CD14-positive monocyte (primary cell): ENCODE data around the gene INO80. TPM values are rescaled to one million over a fixed set of nuclear protein-coding genes. Genes with fewer than 3 reads are reported as not detected.

ENCODE experiments used
- DNase-seq, 3 donors: peaks; one replicate each; pipeline ENCODE4 v3.0.0-alpha.2; 2011 to 2022
- H2AFZ ChIP-seq: 2 replicates; pipeline ENCODE4 v1.6.0; 2012; ENCODE audit warnings: mild to moderate bottlenecking, low read depth, low read length, inconsistent platforms; ENCODE audit not compliant: insufficient read depth, poor library complexity, severe bottlenecking
- H3K27ac ChIP-seq, 2 donors: 1 replicate in 1 of 2; 2 replicates in 1 of 2; pipeline ENCODE4 v1.5.1; 2012 to 2013; ENCODE audit warnings: low read length in 2 of 2, control low read depth in 1 of 2, inconsistent platforms in 1 of 2, low read depth in 1 of 2, mild to moderate bottlenecking in 1 of 2
- H3K27me3 ChIP-seq, 2 donors: one replicate each; pipeline versions ENCODE4 v1.6.0 to v1.6.1; 2011 to 2013; ENCODE audit warnings: low read length in 2 of 2; ENCODE audit not compliant: control insufficient read depth in 2 of 2, insufficient read depth in 2 of 2
- H3K36me3 ChIP-seq, 2 donors: replicated peaks in 1 of 2; 1 replicate in 1 of 2; 2 replicates in 1 of 2; pipeline versions ENCODE4 v1.5.1 to v1.6.1; 2012 to 2013; ENCODE audit warnings: low read length in 2 of 2, control low read depth in 1 of 2, inconsistent platforms in 1 of 2, mild to moderate bottlenecking in 1 of 2; ENCODE audit not compliant: insufficient read depth in 2 of 2, control insufficient read depth in 1 of 2
- H3K4me1 ChIP-seq, 2 donors: 1 replicate in 1 of 2; 2 replicates in 1 of 2; pipeline versions ENCODE4 v1.5.1 to v1.6.1; 2012 to 2013; ENCODE audit warnings: low read length in 2 of 2, control low read depth in 1 of 2, inconsistent platforms in 1 of 2, mild to moderate bottlenecking in 1 of 2, moderate library complexity in 1 of 2; ENCODE audit not compliant: insufficient read depth in 2 of 2, control insufficient read depth in 1 of 2
- H3K4me2 ChIP-seq: replicated peaks from 2 replicates; pipeline ENCODE3; 2012; ENCODE audit warnings: low read length, moderate library complexity, mild to moderate bottlenecking; ENCODE audit not compliant: poor library complexity, severe bottlenecking; ENCODE audit errors: extremely low read depth
- H3K4me3 ChIP-seq, 3 experiments: fragments of 200-600 bp in 1 of 3; sonication (generic) in 1 of 3; replicated peaks in 1 of 3; 1 replicate in 2 of 3; 2 replicates in 1 of 3; pipeline ENCODE4 v1.5.1; 2011 to 2013; ENCODE audit warnings: low read length in 3 of 3, mild to moderate bottlenecking in 3 of 3, control low read depth in 2 of 3, low read depth in 2 of 3, inconsistent platforms in 1 of 3, moderate library complexity in 1 of 3
- H3K79me2 ChIP-seq: 2 replicates; pipeline ENCODE4 v1.6.0; 2012; ENCODE audit warnings: mild to moderate bottlenecking, control low read depth, inconsistent platforms, low read length, moderate library complexity; ENCODE audit not compliant: insufficient read depth
- H3K9ac ChIP-seq: 2 replicates; pipeline ENCODE4 v1.6.0; 2017; ENCODE audit warnings: low read length, mild to moderate bottlenecking; ENCODE audit not compliant: insufficient read depth, poor library complexity, severe bottlenecking
- H3K9me3 ChIP-seq, 2 donors: replicated peaks in 1 of 2; 1 replicate in 1 of 2; 2 replicates in 1 of 2; pipeline versions ENCODE4 v1.5.1 to v1.6.1; 2012 to 2013; ENCODE audit warnings: low read length in 2 of 2, control low read depth in 1 of 2; ENCODE audit not compliant: control insufficient read depth in 1 of 2, insufficient read depth in 1 of 2
- H4K20me1 ChIP-seq: 2 replicates; pipeline ENCODE4 v1.6.0; 2012; ENCODE audit warnings: mild to moderate bottlenecking, low read length, control low read depth, moderate library complexity; ENCODE audit not compliant: insufficient read depth
- H3K27ac Mint-ChIP-seq, 7 donors: one replicate each; pipeline ENCODE4 v1.8.0; 2020; ENCODE audit warnings: mild to moderate bottlenecking in 7 of 7, mixed read lengths in 7 of 7, moderate library complexity in 6 of 7, inconsistent platforms in 2 of 7
- H3K27me3 Mint-ChIP-seq, 3 donors: one replicate each; pipeline ENCODE4 v1.8.0; 2021 to 2022; ENCODE audit warnings: low read depth in 3 of 3, mild to moderate bottlenecking in 3 of 3, mixed read lengths in 3 of 3, moderate library complexity in 3 of 3, inconsistent platforms in 1 of 3
- H3K36me3 Mint-ChIP-seq, 2 donors: one replicate each; pipeline ENCODE4 v1.8.0; 2020; ENCODE audit warnings: mixed read lengths in 2 of 2, inconsistent platforms in 1 of 2, mild to moderate bottlenecking in 1 of 2
- H3K4me1 Mint-ChIP-seq: one replicate; pipeline ENCODE4 v1.8.0; 2020; ENCODE audit warnings: mild to moderate bottlenecking, mixed read lengths
- H3K4me3 Mint-ChIP-seq, 2 donors: one replicate each; pipeline ENCODE4 v1.8.0; 2020; ENCODE audit warnings: mild to moderate bottlenecking in 2 of 2, mixed read lengths in 2 of 2, moderate library complexity in 1 of 2
- H3K9me3 Mint-ChIP-seq, 7 donors: one replicate each; pipeline ENCODE4 v1.8.0; 2020 to 2022; ENCODE audit warnings: mixed read lengths in 7 of 7, mild to moderate bottlenecking in 6 of 7, moderate library complexity in 6 of 7, inconsistent platforms in 2 of 7
- WGBS: methylation state at CpG from one replicate; pipeline ENCODE4 v1.1.5; 2013; ENCODE audit warnings: missing lambda C conversion rate; ENCODE audit not compliant: insufficient coverage; 5-methylcytosine and 5-hydroxymethylcytosine counted together
- intact Hi-C, 2 donors: fragments of 100-400 bp; cut with micrococcal nuclease; formaldehyde crosslinking; loops; one replicate each; pipeline versions ENCODE4 v1.15.0 to v1.15.1; 2023
- polyA plus RNA-seq, 3 donors: library from polyadenylated mRNA; depleted of rRNA in 1 of 3; unstranded in 2 of 3; stranded (reverse) in 1 of 3; fragments of 300-500 nt in 2 of 3; fragments of >200 nt in 1 of 3; fragmentation: Illumina TruSeq in 2 of 3; gene quantifications; 1 replicate in 2 of 3; 2 replicates in 1 of 3; pipeline ENCODE4 v1.2.3, GENCODE V29; 2012 to 2021
- TF ChIP-seq, protein P1 (sequence below): fragments of 200-600 bp; IDR thresholded peaks from one replicate; pipeline ENCODE4 v1.8.0; 2022; ENCODE audit warnings: antibody characterized with exemption, mild to moderate bottlenecking

Gene INO80
- polyA plus RNA-seq, 3 donors: 2.3 to 13.1 (median 2.4) TPM

DNA sequence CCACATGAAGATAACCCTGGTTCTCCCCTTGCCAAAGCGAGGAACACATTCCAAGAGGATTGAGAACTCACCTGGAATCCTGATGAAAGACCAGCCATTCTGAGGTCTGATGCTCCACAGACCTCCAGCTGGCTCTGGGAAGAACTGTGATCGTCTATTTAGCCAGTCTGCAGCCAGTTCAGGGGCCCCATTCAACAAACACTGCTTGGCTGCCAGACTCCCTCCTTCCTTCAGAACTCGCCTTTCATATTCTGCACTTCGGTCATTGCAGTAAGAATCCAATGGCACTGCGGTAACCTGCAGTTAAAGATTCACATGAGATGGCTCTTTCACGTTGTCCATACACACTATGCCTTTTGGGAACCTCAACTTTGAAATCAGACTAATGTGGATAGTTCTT lies 95.3 kb downstream of the INO80 start:
- Histone ChIP-seq H3K9me3 (no peaks in the 10 kb centered on the region), H3K36me3 (peaks cover 40 to 84% of the 10 kb centered on the region in 2 donors), H3K9ac (no peak overlapping the region), H4K20me1 (peaks cover 4% of the 10 kb centered on the region), H3K4me2 (no peak overlapping the region), H3K79me2 (peaks cover 4% of the 10 kb centered on the region), H3K27ac (peak overlapping the region in 1 of 2 donors; percentile 12), H3K27me3 (no peaks in the 10 kb centered on the region), H3K4me3 (no peak overlapping the region), H3K4me1 (peaks cover 19 to 31% of the 10 kb centered on the region in 2 donors), H2AFZ (no peak overlapping the region)
- no peaks in the 10 kb centered on the region for H3K9me3 Mint-ChIP-seq
- 50% methylated on average over 2 of the region's 6 CpGs for WGBS
- H3K27me3 Mint-ChIP-seq: no peaks in the 10 kb centered on the region
- peaks cover 56 to 64% of the 10 kb centered on the region in 2 donors for H3K36me3 Mint-ChIP-seq
- peaks cover 29% of the 10 kb centered on the region for H3K4me1 Mint-ChIP-seq
- intact Hi-C loops: loop anchor here in 1 of 2 donors (5.0 to 10.0 kb wide), 2 partner anchors 76 to 114 kb away; no protein-coding TSS in a partner anchor
- H3K4me3 Mint-ChIP-seq: no peak overlapping the region
- DNase-seq: no peak
- TF ChIP-seq, protein P1, sequence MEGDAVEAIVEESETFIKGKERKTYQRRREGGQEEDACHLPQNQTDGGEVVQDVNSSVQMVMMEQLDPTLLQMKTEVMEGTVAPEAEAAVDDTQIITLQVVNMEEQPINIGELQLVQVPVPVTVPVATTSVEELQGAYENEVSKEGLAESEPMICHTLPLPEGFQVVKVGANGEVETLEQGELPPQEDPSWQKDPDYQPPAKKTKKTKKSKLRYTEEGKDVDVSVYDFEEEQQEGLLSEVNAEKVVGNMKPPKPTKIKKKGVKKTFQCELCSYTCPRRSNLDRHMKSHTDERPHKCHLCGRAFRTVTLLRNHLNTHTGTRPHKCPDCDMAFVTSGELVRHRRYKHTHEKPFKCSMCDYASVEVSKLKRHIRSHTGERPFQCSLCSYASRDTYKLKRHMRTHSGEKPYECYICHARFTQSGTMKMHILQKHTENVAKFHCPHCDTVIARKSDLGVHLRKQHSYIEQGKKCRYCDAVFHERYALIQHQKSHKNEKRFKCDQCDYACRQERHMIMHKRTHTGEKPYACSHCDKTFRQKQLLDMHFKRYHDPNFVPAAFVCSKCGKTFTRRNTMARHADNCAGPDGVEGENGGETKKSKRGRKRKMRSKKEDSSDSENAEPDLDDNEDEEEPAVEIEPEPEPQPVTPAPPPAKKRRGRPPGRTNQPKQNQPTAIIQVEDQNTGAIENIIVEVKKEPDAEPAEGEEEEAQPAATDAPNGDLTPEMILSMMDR: no peak
- peak overlapping the region in 1 of 7 donors; percentile 52 for H3K27ac Mint-ChIP-seq

DNA sequence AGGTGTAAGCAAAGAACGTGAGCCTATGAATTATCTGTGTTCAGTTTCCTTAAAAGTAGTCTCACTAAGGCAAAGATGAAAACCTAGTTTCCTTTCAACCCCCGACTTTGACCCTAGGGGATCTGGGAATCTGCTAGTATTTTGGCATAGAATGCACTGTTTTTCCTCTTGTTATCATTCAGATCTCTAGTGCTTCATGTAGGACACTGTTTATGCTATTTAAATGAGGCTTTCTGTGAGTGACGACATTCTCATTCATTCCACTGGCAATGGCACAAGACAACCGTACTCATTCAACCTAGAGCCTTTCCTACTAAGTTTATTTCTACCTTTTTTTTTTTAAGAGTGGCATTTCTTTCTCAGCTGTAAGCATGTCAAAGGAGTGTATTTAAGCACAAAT lies 95.8 kb downstream of the INO80 start:
- no peak for DNase-seq
- no peaks in the 10 kb centered on the region for H3K9me3 ChIP-seq
- peaks cover 4% of the 10 kb centered on the region for H4K20me1 ChIP-seq
- no peak overlapping the region for H3K4me3 ChIP-seq
- peaks cover 4% of the 10 kb centered on the region for H3K79me2 ChIP-seq
- no peak overlapping the region for H3K4me3 Mint-ChIP-seq
- peaks cover 19 to 31% of the 10 kb centered on the region in 2 donors for H3K4me1 ChIP-seq
- no peak overlapping the region for H3K27ac Mint-ChIP-seq
- no CpG with 5 or more reads among the region's 4 CpGs for WGBS
- no peaks in the 10 kb centered on the region for H3K27me3 ChIP-seq
- H3K36me3 ChIP-seq: peaks cover 35 to 84% of the 10 kb centered on the region in 2 donors
- no peak overlapping the region for H2AFZ ChIP-seq
- intact Hi-C loops: loop anchor here in 1 of 2 donors (5.0 to 10.0 kb wide), 2 partner anchors 76 to 113 kb away; no protein-coding TSS in a partner anchor
- TF ChIP-seq, protein P1: no peak
- peak overlapping the region in 1 of 2 donors; percentile 12 for H3K27ac ChIP-seq
- H3K9me3 Mint-ChIP-seq: no peaks in the 10 kb centered on the region
- H3K36me3 Mint-ChIP-seq: peaks cover 51 to 64% of the 10 kb centered on the region in 2 donors
- H3K4me1 Mint-ChIP-seq: peaks cover 29% of the 10 kb centered on the region
- no peak overlapping the region for H3K9ac ChIP-seq
- no peak overlapping the region for H3K4me2 ChIP-seq
- no peaks in the 10 kb centered on the region for H3K27me3 Mint-ChIP-seq
